ENCODE results near the gene WHAMM. TPM values are rescaled to one million over a fixed set of nuclear protein-coding genes. Genes with fewer than 3 reads are reported as not detected.

The WHAMM gene
- total and polyA plus RNA-seq, 2 of the 4 experiments (the other 2 are of a cell fraction): 1.4 to 4.1 TPM

GRCh38 chr15:82828075-82828474, 18.6 kb downstream of the WHAMM start:
- POLR2A ChIA-PET (ENCODE audit: unreplicated experiment): no interaction called here
- no peak overlapping the region for H3K4me3 ChIP-seq (ENCODE audit: insufficient read depth, low read depth, low read length)
- no CpG with 5 or more reads among the region's 1 CpG for WGBS, 2 experiments (ENCODE audit: extremely low coverage in 2 of 2, insufficient read length in 1 of 2)
- peaks cover 3 to 14% of the 10 kb centered on the region in 2 experiments; a peak in 3 of 4 replicates for H3K79me1 ChIP-seq (ENCODE audit: low read depth in 1 of 2, low read length in 2 of 2)
- CTCF ChIA-PET: no interaction called here
- TF ChIP-seq RFX5 (IDR thresholded peaks at IDR 0.05; ENCODE audit: low read depth, low read length) (no peak), MAZ (IDR thresholded peaks at IDR 0.05; ENCODE audit: borderline replicate concordance, low read depth, low read length) (no peak), RAD21 (IDR thresholded peaks at IDR 0.05; ENCODE audit: low read length) (no peak), CEBPB (IDR thresholded peaks at IDR 0.05; ENCODE audit: low read depth, low read length) (no peak), BHLHE40 (IDR thresholded peaks at IDR 0.05; ENCODE audit: low read depth, low read length) (no peak), ELK1 (IDR thresholded peaks at IDR 0.05; ENCODE audit: borderline replicate concordance, low read depth, low read length) (no peak), FOS (IDR thresholded peaks at IDR 0.05; ENCODE audit: low read depth, low read length) (no peak), POLR2A (IDR thresholded peaks at IDR 0.05; ENCODE audit: low read depth, low read length) (no peak), USF2 (IDR thresholded peaks at IDR 0.05; ENCODE audit: low read depth, low read length) (no peak), CTCF (conservative IDR thresholded peaks at IDR 0.05; ENCODE audit: low read depth, low read length) (no peak), NFE2L2 (IDR thresholded peaks at IDR 0.05; ENCODE audit: low read depth, low read length) (no peak), MXI1 (IDR thresholded peaks at IDR 0.05; ENCODE audit: borderline replicate concordance, low read depth, low read length) (no peak), CHD1 (IDR thresholded peaks at IDR 0.05; ENCODE audit: low read depth, low read length) (no peak), SMC3 (IDR thresholded peaks at IDR 0.05; ENCODE audit: low read depth, low read length) (no peak), RCOR1 (IDR thresholded peaks at IDR 0.05; ENCODE audit: insufficient replicate concordance, low read length) (no peak), MAFK (IDR thresholded peaks at IDR 0.05; ENCODE audit: low read depth, low read length) (no peak)
- peaks cover under 1% of the 10 kb centered on the region for H3K9me1 ChIP-seq (ENCODE audit: insufficient read depth, low read length)
- peaks cover 45% of the 10 kb centered on the region for H3K36me3 ChIP-seq (ENCODE audit: control insufficient read depth, insufficient read depth, low read length)
- no TSS peak for BruUV-seq (replicated peaks)
- H2AK9ac ChIP-seq (replicated peaks; ENCODE audit: low read depth, low read length, poor library complexity): no peak overlapping the region
- no peak for ATAC-seq (ENCODE audit: low read depth)
- H4K20me1 ChIP-seq (ENCODE audit: insufficient read depth, low read length): peaks cover 5% of the 10 kb centered on the region
- H3K23ac ChIP-seq (ENCODE audit: low read depth, low read length): no peak overlapping the region
- H3K4me1 ChIP-seq (ENCODE audit: control insufficient read depth, insufficient read depth, low read length): peaks cover 5% of the 10 kb centered on the region
- intact Hi-C loops (cut with micrococcal nuclease): no loop called here
- no peak overlapping the region for H2AFZ ChIP-seq (replicated peaks; ENCODE audit: low read length, poor library complexity)
- H3K56ac ChIP-seq (ENCODE audit: extremely low read depth, insufficient read depth, low read length): no peak overlapping the region
- no peak overlapping the region for H3K27ac ChIP-seq (ENCODE audit: insufficient read depth, low read length)
- no peak overlapping the region for H4K91ac ChIP-seq (ENCODE audit: insufficient read depth, low read depth, low read length)
- H4K8ac ChIP-seq (ENCODE audit: low read depth in 2 of 2, low read length in 2 of 2): no peak overlapping the region
- no peaks in the 10 kb centered on the region for H3K9me3 ChIP-seq (ENCODE audit: control insufficient read depth, insufficient read depth, low read length)
- no peak overlapping the region for H4K5ac ChIP-seq (ENCODE audit: low read depth, low read length)
- no peak overlapping the region for H2BK20ac ChIP-seq (ENCODE audit: low read depth, low read length)
- no peak overlapping the region for H2BK5ac ChIP-seq (ENCODE audit: low read depth, low read length, poor library complexity, severe bottlenecking)
- no peaks in the 10 kb centered on the region for H3K27me3 ChIP-seq (ENCODE audit: control insufficient read depth, insufficient read depth, low read length)
- dilution Hi-C loops (cut with HindIII; ENCODE audit: low sequenced_read_pairs, unreplicated experiment): no loop called here
- H3K14ac ChIP-seq (replicated peaks; ENCODE audit: low read depth, low read length): no peak overlapping the region
- no peak overlapping the region for H3K4ac ChIP-seq (ENCODE audit: low read depth, low read length)
- H2AK5ac ChIP-seq (ENCODE audit: low read depth, low read length): no peak overlapping the region
- H3K9ac ChIP-seq (ENCODE audit: low read depth, low read length): no peak overlapping the region
- no peak overlapping the region for H3K4me2 ChIP-seq (ENCODE audit: low read depth, low read length)
- no peak overlapping the region for H2BK120ac ChIP-seq (ENCODE audit: low read depth, low read length)
- no peak overlapping the region for H2BK15ac ChIP-seq (ENCODE audit: low read depth, low read length)
- no peak overlapping the region for H3K18ac ChIP-seq (ENCODE audit: low read depth, low read length)
- in situ Hi-C loops (cut with MboI; ENCODE audit: low sequenced_read_pairs): loop anchor here (10.0 kb wide), 1 partner anchor 293 kb away; no protein-coding TSS in a partner anchor
- DNase-seq: no peak
